Endothelial cell (in vitro differentiated cells): ENCODE results near the gene NUP62. TPM values are rescaled to one million over a fixed set of nuclear protein-coding genes. Genes with fewer than 3 reads are reported as not detected.

Experiments used
- DNase-seq: peaks from one replicate; pipeline ENCODE4 v3.0.0; 2021; ENCODE audit warnings: low spot score
- H3K27ac Mint-ChIP-seq: one replicate; pipeline ENCODE4 v1.8.0; 2021; ENCODE audit warnings: mixed read lengths, inconsistent platforms; ENCODE audit not compliant: unreplicated experiment
- H3K27me3 Mint-ChIP-seq: one replicate; pipeline ENCODE4 v1.8.0; 2021; ENCODE audit warnings: mild to moderate bottlenecking, moderate library complexity, mixed read lengths, inconsistent platforms; ENCODE audit not compliant: unreplicated experiment
- H3K36me3 Mint-ChIP-seq: one replicate; pipeline ENCODE4 v1.8.0; 2021; ENCODE audit warnings: mild to moderate bottlenecking, low read depth, mixed read lengths, inconsistent platforms; ENCODE audit not compliant: unreplicated experiment
- H3K4me1 Mint-ChIP-seq: one replicate; pipeline ENCODE4 v1.8.0; 2021; ENCODE audit warnings: mild to moderate bottlenecking, mixed read lengths, inconsistent platforms; ENCODE audit not compliant: unreplicated experiment
- H3K4me3 Mint-ChIP-seq: one replicate; pipeline ENCODE4 v1.8.0; 2021; ENCODE audit warnings: mild to moderate bottlenecking, mixed read lengths, inconsistent platforms; ENCODE audit not compliant: unreplicated experiment
- H3K9me3 Mint-ChIP-seq: one replicate; pipeline ENCODE4 v1.8.0; 2021; ENCODE audit warnings: mixed read lengths, inconsistent platforms; ENCODE audit not compliant: unreplicated experiment
- CTCF ChIP-seq: fragments of 200-600 bp; sonication (generic); IDR thresholded peaks from one replicate; pipeline ENCODE4 v1.5.0; 2021; ENCODE audit warnings: antibody characterized with exemption; ENCODE audit not compliant: unreplicated experiment
- total RNA-seq: library from RNA; stranded (reverse); fragmentation: NEBNext Ultra II Directional; extraction: Animal tissue kit (Norgen Biotek cat#: 25700); gene quantifications from one replicate; pipeline ENCODE4 v1.2.1, GENCODE V29; 2021; ENCODE audit not compliant: unreplicated experiment

NUP62 gene
- total RNA-seq, 1 donor from 2014 or later = 60.9 TPM

GRCh38 chr19:49920624-49921363 is 8.5 kb downstream of the NUP62 start:
- Mint-ChIP-seq H3K27me3 (peaks cover 9% of the 10 kb centered on the region), H3K4me3 (no peak overlapping the region), H3K36me3 (peaks cover 37% of the 10 kb centered on the region), H3K27ac (peak overlapping the region; percentile 55), H3K4me1 (no peaks in the 10 kb centered on the region), H3K9me3 (no peaks in the 10 kb centered on the region)
- no peak for DNase-seq
- no peak for TF ChIP-seq CTCF

- H3K27ac Mint-ChIP-seq = no peak overlapping the region
- no peaks in the 10 kb centered on the region for H3K9me3 Mint-ChIP-seq
- peaks cover 42% of the 10 kb centered on the region for H3K36me3 Mint-ChIP-seq
Observed at GRCh38 chr19:49918089-49918488, 11.2 kb downstream of the NUP62 start.

GRCh38 chr19:49916839-49917733 is 12.2 kb downstream of the NUP62 start:
- H3K36me3 Mint-ChIP-seq = peaks cover 49% of the 10 kb centered on the region
- no peak for DNase-seq
- peaks cover 15% of the 10 kb centered on the region for H3K27me3 Mint-ChIP-seq
- no peaks in the 10 kb centered on the region for H3K9me3 Mint-ChIP-seq
- H3K27ac Mint-ChIP-seq = no peak overlapping the region
- H3K4me1 Mint-ChIP-seq = peaks cover 3% of the 10 kb centered on the region
- peak overlapping the region; percentile 80 for H3K4me3 Mint-ChIP-seq
- no peak for TF ChIP-seq CTCF

More at GRCh38 chr19:49918089-49918488, 11.2 kb downstream of the NUP62 start:
- Mint-ChIP-seq H3K4me3 (no peak overlapping the region), H3K4me1 (peaks cover 3% of the 10 kb centered on the region), H3K27me3 (peaks cover 15% of the 10 kb centered on the region)
- DNase-seq = no peak
- no peak for TF ChIP-seq CTCF

GRCh38 chr19:49915271-49915670 is 14.0 kb downstream of the NUP62 start:
- peak; percentile 44 for TF ChIP-seq CTCF
- no peak for DNase-seq
- H3K9me3 Mint-ChIP-seq = no peaks in the 10 kb centered on the region
- peaks cover 47% of the 10 kb centered on the region for H3K36me3 Mint-ChIP-seq
- H3K4me3 Mint-ChIP-seq = peak overlapping the region; percentile 89
- peaks cover 9% of the 10 kb centered on the region for H3K27me3 Mint-ChIP-seq
- no peak overlapping the region for H3K27ac Mint-ChIP-seq
- peaks cover 17% of the 10 kb centered on the region for H3K4me1 Mint-ChIP-seq
